Measurements from ENCODE around the gene MCRS1.

Gene MCRS1

DNA sequence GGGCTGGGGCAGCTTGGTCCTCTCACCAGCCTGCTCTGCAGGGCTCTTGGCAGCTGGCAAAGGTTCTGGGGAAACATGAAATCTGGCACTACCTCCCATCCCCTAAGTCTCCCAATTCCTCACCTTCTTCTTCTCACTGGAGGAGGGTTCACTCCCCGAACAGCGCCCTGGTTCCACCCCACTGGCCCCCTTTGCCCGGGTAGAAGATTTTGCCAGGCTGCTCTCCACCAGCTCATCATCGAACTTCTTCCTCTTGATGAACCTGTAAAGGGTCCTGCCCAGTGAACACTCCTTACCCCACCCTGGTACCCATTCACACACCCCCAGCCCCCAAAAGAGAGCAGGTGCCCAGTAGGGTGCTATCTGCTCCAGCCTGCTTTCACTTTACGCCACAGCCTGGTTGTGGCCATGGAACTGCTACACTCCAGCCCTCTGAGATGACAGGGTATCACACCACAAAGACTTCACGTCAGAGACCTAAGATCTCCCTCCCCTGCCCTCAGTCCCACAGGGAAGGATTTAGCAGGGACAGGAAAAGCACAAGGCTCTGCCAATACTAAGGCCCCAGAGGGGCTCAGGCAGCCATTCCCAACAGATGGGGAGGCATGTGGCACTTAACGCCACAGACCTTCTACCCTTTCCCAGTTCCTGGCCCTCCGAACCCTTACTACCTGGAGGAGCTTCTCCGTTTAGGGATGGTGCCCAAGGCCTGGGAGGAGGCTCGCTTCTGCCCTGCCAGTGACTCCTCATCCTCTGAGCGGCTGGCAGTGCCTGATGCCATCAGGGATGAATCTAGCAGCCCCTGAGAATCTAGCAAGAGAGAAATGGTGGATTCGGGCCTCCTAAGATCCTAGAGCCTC is 2.3 kb downstream of the MCRS1 start:
- Mint-ChIP-seq H3K36me3 (peaks cover 66% of the 10 kb centered on the region), H3K4me1 (peaks cover 52% of the 10 kb centered on the region)

DNA sequence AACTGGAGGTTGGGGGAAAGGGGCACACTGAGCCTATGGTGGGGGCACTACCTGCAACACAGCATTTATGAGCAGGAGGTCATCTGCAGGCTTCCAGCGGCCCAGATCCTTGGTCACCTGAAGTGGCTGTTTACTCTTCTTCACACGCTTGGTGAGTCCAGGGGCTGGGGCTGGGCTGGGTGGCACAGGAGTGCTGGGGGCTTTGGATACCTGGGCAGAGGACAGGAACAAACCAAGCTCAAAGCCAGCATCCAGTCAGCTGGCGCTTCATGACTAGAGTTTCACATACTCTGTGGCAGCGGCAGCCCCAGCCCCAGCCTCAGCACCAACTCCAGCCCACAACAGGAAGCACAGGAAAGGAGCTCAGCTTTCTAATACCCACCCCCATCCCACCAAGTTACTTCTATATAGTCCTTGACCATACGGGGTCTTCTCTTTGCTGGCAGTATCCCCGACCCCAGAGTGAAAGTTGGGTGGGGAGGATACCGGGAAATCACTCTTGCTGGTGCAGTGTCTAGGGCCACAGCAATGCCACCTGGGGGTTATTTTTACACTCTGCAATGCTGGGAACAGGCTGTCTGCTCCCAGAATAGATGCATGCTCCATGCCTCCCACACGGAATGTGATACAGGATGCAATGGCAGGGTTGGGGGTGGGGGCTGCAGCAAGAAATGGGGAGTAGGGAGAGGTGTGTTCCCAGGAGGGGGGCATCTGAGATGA is 3.1 kb downstream of the MCRS1 start:
- ATAC-seq (no peak), DNase-seq (ENCODE audit: low spot score in 2 of 2) (no peak)
- Mint-ChIP-seq H3K4me3 (peak overlapping the region; percentile 98), H3K36me3 (peaks cover 74% of the 10 kb centered on the region), H3K27ac (peak overlapping the region; percentile 81), H3K4me1 (peaks cover 50% of the 10 kb centered on the region), H3K9me3 (no peaks in the 10 kb centered on the region)

More for the DNA sequence above, 2.3 kb downstream of the MCRS1 start:
- no peaks in the 10 kb centered on the region for H3K9me3 Mint-ChIP-seq
- ATAC-seq (no peak), DNase-seq (ENCODE audit: low spot score in 2 of 2) (no peak)
- H3K27ac Mint-ChIP-seq, result peak overlapping the region; percentile 81
- peak overlapping the region; percentile 98 for H3K4me3 Mint-ChIP-seq

DNA sequence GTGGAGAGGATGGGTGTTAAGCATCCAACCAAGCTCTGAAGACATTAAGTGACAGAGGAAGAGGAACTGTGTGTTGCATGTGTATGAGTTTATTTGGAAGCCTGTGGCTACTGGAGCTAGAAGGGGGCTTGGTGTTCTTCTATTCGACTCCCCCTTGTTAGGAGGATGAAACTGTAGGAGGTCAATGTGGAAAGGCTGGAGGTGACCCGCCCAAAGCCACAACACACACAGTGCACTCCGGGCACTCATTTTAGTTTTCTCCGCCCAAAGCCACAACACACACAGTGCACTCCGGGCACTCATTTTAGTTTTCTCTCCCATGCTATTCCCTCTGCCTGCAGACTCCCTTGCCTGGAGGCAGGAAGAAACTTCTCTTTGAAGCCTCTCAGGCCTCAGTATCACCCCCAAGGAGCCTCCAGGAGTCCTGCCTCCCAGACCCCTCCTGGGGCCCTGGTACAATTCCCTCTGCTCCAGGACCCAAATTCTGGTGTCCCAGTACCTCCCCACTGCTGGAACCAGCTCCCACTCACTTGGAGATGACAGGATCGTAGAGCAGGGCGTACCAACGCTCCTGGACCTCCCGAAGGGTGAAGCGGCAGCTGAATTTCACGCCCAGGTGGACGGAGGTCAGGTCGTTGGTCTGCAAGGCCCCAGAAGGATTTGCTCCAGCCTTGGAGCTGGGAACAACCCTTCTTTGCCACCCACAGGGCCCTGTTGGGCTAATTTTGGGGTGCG is 3.8 kb downstream of the MCRS1 start:
- Mint-ChIP-seq H3K9me3 (no peaks in the 10 kb centered on the region), H3K4me1 (peaks cover 50% of the 10 kb centered on the region), H3K36me3 (peaks cover 82% of the 10 kb centered on the region), H3K27ac (peak overlapping the region; percentile 81), H3K4me3 (no peak overlapping the region)
- ATAC-seq (no peak), DNase-seq (ENCODE audit: low spot score in 2 of 2) (no peak)

DNA sequence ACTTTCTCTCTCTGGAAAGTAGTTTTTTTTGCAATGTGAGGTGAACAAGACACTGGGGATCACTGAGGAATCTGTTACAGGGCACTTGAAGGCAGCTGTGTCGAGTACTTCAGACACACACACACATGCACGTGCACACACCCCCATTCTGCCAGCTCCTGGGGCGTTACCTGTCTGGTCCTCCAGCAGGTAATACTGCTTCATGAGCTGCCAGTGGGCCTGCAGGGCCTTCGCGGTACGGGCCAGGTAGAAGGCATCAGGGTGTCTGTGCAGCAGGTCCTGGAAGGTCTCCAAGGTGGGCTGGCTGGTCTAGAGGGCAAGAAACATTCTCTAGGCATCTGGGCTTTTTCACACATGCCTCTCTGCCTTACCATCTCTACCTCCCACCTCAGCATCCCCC is 5.1 kb downstream of the MCRS1 start:
- Mint-ChIP-seq H3K4me3 (no peak overlapping the region), H3K27ac (no peak overlapping the region), H3K36me3 (peaks cover 88% of the 10 kb centered on the region), H3K4me1 (peaks cover 39% of the 10 kb centered on the region), H3K9me3 (no peaks in the 10 kb centered on the region)
- DNase-seq (ENCODE audit: low spot score in 2 of 2) (no peak), ATAC-seq (no peak)

DNA sequence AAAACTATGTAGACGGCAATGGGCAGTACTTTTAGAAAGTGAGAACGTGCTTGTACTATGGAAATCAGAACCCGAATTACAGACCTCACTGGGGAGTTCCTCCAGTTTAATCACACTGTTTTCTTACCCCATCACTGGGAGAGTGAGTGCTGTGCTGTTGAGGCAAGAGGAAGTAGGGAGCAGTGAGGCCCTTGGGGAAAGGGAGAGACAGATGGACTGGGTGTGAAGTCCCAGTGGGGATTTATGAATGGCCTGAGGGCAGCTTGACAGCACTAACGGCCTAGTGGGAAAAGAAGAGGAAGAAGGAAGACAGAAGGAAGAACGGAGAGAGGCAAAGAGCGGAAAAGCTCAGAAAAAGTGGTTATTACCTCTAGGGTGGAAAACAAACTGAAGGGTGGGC is 5.7 kb downstream of the MCRS1 start:
- DNase-seq (ENCODE audit: low spot score in 2 of 2), result no peak
- peak overlapping the region; percentile 13 for H3K27ac Mint-ChIP-seq
- peaks cover 85% of the 10 kb centered on the region for H3K36me3 Mint-ChIP-seq
- H3K4me1 Mint-ChIP-seq, result peaks cover 33% of the 10 kb centered on the region
- no peak for ATAC-seq
- H3K4me3 Mint-ChIP-seq, result no peak overlapping the region
- H3K9me3 Mint-ChIP-seq, result no peaks in the 10 kb centered on the region

DNA sequence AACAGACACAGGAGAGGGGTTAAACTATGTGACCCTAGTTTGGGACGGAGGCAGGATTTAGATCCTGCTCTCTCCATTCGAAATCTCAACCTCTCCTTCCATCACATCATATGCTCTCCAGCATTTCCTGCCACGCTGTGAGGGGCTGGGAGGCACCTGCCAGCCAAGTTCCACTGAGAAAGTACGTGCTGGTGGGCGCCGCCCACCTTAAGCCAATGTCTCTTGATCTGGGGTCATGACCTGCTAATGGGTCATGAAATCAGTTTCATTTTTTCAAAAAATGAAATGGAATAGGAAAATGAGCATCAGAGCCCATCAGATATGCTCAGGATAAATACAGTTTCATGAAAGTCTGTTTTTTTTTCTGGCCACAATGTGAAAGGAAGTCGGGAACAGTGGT is 7.2 kb downstream of the MCRS1 start:
- peaks cover 28% of the 10 kb centered on the region for H3K4me1 Mint-ChIP-seq
- ATAC-seq (no peak), DNase-seq (ENCODE audit: low spot score in 2 of 2) (no peak)
- H3K4me3 Mint-ChIP-seq, result no peak overlapping the region
- peaks cover 80% of the 10 kb centered on the region for H3K36me3 Mint-ChIP-seq
- peak overlapping the region; percentile 13 for H3K27ac Mint-ChIP-seq
- H3K9me3 Mint-ChIP-seq, result no peaks in the 10 kb centered on the region

DNA sequence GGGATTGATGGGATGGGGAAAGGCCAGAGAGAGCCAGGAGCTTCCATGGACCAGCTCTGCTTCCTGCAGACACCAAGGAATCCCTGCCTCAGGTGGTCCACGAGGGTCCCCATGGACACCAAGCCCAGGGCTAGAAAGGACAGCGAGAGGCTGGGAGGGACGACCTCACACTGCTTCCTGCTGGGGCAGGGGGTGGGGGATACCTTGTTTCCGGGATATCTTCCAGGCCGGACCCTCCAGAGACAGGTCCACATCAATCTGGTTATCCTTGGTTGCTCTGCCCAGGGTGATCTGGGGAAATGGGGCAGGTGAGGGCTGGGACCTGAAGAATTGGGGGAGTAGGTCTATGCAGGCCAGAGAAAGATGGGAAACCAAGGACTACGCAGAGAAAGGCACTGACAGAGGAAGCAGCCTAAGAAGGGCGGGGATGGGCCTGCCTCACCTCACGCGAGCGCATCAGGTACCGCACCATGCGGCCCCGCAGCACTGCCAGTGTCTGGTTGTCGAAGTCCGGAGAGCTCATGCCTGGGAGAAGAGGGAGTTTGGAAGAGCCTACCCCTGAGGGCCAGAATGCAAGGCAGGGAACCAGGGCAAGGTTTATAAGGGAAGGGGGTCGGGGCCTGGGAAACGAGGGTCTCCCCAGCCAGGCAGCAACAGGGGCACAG is 8.8 kb downstream of the MCRS1 start:
- Mint-ChIP-seq H3K9me3 (no peaks in the 10 kb centered on the region), H3K4me1 (peaks cover 12% of the 10 kb centered on the region), H3K36me3 (peaks cover 65% of the 10 kb centered on the region), H3K4me3 (no peak overlapping the region), H3K27ac (peak overlapping the region; percentile 45)
- no peak for DNase-seq (ENCODE audit: low spot score in 2 of 2)
- ATAC-seq, result no peak

DNA sequence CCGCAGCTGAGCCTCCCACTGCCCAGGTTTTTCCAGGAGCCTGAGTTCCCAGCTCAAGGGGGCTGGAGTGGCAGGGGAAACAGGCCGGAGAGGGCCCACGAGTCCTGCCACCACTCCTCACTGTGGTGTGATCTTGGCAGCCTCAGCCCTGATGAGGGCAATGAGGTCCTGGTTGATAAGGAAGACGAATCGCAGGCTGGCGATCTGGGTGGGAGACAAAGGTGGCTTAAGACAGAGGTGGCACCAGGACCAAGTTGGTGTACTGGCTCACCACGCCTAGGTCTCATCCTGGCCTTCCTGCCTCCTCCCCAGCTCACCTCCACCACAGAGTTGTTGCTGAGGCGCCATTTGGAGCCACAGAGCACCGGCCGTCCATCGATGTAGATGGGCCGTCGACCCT is 9.4 kb downstream of the MCRS1 start:
- Mint-ChIP-seq H3K36me3 (peaks cover 58% of the 10 kb centered on the region), H3K27ac (peak overlapping the region; percentile 10), H3K4me3 (no peak overlapping the region), H3K4me1 (peaks cover 6% of the 10 kb centered on the region), H3K9me3 (no peaks in the 10 kb centered on the region)
- no peak for ATAC-seq
- no peak for DNase-seq (ENCODE audit: low spot score in 2 of 2)

DNA sequence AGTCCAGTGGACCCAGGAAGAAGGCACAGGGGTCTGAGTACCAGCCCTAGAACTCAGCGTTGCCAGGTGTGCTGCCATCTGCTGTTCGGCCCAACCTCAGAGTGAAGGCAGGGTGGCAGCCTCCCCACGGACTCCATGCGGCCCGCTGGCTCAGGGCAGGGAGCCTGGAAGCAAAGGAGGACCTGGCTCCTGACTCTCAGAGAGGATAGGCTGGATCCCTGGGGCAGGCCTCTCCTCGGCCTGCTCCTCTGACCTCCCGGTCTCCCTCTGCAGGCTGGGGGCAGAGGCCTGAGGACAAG is 10.1 kb downstream of the MCRS1 start:
- Mint-ChIP-seq H3K9me3 (no peaks in the 10 kb centered on the region), H3K36me3 (peaks cover 52% of the 10 kb centered on the region), H3K4me3 (no peak overlapping the region), H3K27ac (no peak overlapping the region), H3K4me1 (peaks cover 6% of the 10 kb centered on the region)
- no peak for ATAC-seq
- DNase-seq (ENCODE audit: low spot score in 2 of 2), result no peak

DNA sequence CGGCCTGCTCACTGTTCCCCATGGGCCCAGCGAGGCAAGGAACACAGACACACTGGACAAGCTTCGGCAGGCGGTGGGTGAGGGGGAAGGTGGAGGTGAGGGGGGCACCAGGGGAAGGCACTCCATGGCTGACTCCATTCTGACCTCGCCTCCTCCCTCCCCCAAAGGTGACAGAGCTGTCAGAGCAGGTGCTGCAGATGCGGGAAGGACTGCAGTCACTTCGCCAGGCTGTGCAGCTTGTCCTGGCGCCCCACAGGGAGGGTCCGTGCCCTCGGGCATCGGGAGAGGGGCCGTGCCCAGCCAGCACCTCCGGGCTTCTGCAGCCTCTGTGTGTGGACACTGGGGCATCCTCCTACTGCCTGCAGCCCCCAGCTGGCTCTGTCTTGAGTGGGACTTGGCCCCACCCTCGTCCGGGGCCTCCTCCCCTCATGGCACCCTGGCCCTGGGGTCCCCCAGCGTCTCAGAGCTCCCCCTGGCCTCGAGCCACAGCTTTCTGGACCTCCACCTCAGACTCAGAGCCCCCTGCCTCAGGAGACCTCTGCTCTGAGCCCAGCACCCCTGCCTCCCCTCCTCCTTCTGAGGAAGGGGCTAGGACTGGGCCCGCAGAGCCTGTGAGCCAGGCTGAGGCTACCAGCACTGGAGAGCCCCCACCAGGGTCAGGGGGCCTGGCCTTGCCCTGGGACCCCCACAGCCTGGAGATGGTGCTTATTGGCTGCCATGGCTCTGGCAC is 10.6 kb downstream of the MCRS1 start:
- Mint-ChIP-seq H3K27ac (peak overlapping the region; percentile 68), H3K36me3 (peaks cover 47% of the 10 kb centered on the region), H3K4me1 (peaks cover 6% of the 10 kb centered on the region), H3K9me3 (no peaks in the 10 kb centered on the region), H3K4me3 (no peak overlapping the region)
- ATAC-seq (no peak), DNase-seq (ENCODE audit: low spot score in 2 of 2) (no peak)

DNA sequence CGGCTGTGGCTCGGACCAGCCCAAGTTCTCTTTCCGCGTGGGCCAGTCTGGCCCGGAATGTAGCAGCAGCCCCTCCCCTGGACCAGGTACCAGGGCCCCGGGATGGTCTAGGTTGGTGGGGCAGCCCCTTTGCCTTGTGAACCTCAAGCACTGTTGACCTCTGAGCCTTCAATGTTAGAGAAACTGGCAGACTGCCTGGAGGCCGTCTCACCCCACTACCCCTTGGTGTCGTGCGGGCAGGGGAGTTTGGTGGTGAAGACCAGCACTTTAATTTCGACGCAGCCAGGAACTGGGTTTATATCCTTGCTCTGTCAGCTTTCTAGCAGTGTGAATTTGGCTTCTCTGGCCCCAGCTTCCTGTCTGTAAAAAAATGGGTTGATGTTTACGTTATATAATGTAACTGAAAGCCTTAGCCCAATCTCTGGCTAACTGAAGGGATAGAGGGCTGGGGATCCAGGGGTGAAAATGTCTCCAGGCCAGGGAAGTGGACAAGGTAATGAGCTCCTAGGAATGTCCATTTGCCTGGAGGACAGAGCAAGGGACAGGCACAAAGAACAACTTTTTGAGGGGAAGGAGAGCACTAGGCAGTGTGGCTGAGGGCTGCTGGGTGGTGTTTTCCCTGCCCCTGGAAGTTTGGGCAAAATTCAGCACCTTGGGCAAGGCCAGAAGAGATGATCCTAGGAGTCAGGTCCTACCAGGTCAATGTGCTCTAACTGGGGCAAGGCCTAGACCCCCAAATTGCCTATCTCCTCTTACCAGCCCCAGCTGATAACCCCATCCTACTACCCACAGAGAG is 11.4 kb downstream of the MCRS1 start:
- no peak overlapping the region for H3K4me3 Mint-ChIP-seq
- ATAC-seq (no peak), DNase-seq (ENCODE audit: low spot score in 2 of 2) (no peak)
- peaks cover 40% of the 10 kb centered on the region for H3K36me3 Mint-ChIP-seq
- peaks cover 6% of the 10 kb centered on the region for H3K4me1 Mint-ChIP-seq
- no peaks in the 10 kb centered on the region for H3K9me3 Mint-ChIP-seq
- H3K27ac Mint-ChIP-seq, result peak overlapping the region; percentile 68

DNA sequence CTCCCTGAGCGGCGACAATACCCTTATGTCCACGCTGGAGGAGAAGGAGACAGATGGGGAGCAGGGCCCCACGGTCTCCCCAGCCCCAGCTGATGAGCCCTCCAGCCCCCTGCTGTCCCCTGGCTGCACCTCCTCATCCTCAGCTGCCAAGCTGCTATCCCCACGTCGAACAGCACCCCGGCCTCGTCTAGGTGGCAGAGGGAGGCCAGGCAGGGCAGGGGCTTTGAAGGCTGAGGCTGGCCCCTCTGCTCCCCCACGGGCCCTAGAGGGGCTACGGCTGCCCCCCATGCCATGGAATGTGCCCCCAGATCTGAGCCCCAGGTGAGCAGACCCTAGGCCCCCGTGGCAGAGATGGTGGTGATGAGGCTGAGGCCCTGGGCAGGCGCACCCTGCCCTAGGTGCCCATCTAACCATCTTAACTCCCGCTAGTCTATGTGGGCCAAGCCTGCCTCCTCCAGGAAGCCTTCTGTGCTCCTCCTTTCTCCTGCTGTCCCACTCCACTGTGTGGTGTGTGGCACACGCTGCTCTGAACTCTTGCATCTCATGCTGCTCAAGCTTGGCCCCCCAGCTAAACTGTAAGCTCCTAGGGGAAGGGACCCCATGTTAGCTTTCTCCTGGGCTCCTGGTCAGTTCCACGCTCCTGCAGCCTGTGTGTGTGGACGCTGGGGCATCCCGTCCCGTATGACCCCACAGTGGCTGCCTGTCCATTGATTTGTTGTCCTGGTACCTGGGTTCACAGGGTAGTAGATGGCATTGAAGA is 12.1 kb downstream of the MCRS1 start:
- peaks cover 3% of the 10 kb centered on the region for H3K4me1 Mint-ChIP-seq
- H3K9me3 Mint-ChIP-seq, result no peaks in the 10 kb centered on the region
- ATAC-seq (no peak), DNase-seq (ENCODE audit: low spot score in 2 of 2) (no peak)
- H3K4me3 Mint-ChIP-seq, result no peak overlapping the region
- H3K27ac Mint-ChIP-seq, result peak overlapping the region; percentile 68
- peaks cover 32% of the 10 kb centered on the region for H3K36me3 Mint-ChIP-seq

DNA sequence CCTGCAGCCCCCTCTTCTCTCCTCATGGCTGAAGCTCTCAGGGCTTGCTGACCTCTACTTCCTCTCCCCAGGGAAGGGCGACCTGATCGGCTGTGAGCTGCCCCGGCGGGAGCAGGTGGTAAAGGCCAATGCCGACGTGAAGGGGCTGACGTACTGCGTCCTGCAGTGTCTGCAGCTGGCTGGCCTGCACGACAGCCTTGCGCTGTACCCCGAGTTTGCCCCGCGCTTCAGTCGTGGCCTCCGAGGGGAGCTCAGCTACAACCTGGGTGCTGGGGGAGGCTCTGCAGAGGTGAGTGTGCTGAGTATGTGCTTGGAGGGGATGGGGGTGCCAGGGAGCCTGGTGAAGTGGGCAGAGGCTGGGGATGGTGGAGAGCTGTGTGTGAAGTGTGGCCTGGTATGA is 13.7 kb downstream of the MCRS1 start:
- Mint-ChIP-seq H3K4me1 (no peaks in the 10 kb centered on the region), H3K36me3 (peaks cover 16% of the 10 kb centered on the region), H3K9me3 (no peaks in the 10 kb centered on the region), H3K27ac (no peak overlapping the region), H3K4me3 (no peak overlapping the region)
- DNase-seq (ENCODE audit: low spot score in 2 of 2), result no peak
- ATAC-seq, result no peak
